ENCODE results near the gene FADD.

DNA sequence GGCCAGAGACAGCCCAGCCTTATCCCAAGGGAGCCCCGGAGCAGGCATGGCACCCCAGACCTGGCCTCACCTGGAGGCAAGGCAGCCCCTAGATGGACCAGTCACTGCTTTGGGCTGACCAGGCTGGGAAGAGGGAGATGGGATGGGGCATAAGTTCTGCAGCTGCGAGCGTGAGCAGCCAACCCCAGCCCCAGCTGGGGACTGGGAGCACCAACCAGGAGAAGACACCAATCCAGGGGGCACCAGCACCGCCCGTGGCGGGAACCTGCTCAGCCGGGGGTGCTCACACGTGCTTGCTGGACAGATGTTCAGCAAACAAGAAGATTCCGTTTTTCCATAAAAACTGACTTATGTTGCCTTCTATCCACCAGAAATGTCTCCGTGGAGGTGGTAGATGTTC, 16.2 kb upstream of the FADD start:
- TF ChIP-seq, protein P1, sequence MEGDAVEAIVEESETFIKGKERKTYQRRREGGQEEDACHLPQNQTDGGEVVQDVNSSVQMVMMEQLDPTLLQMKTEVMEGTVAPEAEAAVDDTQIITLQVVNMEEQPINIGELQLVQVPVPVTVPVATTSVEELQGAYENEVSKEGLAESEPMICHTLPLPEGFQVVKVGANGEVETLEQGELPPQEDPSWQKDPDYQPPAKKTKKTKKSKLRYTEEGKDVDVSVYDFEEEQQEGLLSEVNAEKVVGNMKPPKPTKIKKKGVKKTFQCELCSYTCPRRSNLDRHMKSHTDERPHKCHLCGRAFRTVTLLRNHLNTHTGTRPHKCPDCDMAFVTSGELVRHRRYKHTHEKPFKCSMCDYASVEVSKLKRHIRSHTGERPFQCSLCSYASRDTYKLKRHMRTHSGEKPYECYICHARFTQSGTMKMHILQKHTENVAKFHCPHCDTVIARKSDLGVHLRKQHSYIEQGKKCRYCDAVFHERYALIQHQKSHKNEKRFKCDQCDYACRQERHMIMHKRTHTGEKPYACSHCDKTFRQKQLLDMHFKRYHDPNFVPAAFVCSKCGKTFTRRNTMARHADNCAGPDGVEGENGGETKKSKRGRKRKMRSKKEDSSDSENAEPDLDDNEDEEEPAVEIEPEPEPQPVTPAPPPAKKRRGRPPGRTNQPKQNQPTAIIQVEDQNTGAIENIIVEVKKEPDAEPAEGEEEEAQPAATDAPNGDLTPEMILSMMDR (conservative IDR thresholded peaks at IDR 0.05): no peak
- TF ChIP-seq ZFX (IDR thresholded peaks at IDR 0.05): no peak

All from C4-2B (cell line).